HCT116 (cell line): ENCODE data around the gene ANKRD55. TPM values are rescaled to one million over a fixed set of nuclear protein-coding genes. Genes with fewer than 3 reads are reported as not detected.

Experiments
- ATAC-seq: fragments of 200-7000 bp; cut with Tn5 transposase; 2 replicates; pipeline ENCODE4 v1.9.1; 2020; ENCODE audit warnings: mild to moderate bottlenecking, moderate library complexity
- BruUV-seq: library from RNA; stranded (reverse); fragments of 400-500 nt; replicated peaks from 2 replicates; lab custom pipeline; 2021; lab: Mats Ljungman, UMichigan
- CTCF ChIA-PET: fragments of 300-600 bp; sonication (Branson Sonifier 250); formaldehyde crosslinking; loops from one replicate; lab custom pipeline; 2021; ENCODE audit warnings: antibody characterized with exemption; lab: Charles Lee
- POLR2A ChIA-PET: fragments of 300-600, 350-600 bp; sonication (Branson Sonifier 250); formaldehyde crosslinking; loops from one replicate; lab custom pipeline; 2021; ENCODE audit warnings: antibody characterized with exemption; lab: Charles Lee
- RAD21 ChIA-PET, 2 experiments: fragments of 300-600 bp; sonication (Branson Sonifier 250); formaldehyde crosslinking; loops; one replicate each; lab custom pipeline; 2023; ENCODE audit warnings: low total read pairs in 2 of 2; ENCODE audit not compliant: uncharacterized antibody in 2 of 2, unreplicated experiment in 2 of 2, low non-redundant PET in 1 of 2; lab: Charles Lee
- DNase-seq: peaks from one replicate; pipeline ENCODE4 v3.0.0-alpha.2; 2010; ENCODE audit warnings: low read depth, low spot score
- H2AFZ ChIP-seq: fragments of 200-600 bp; shearing (Covaris generic), sonication (generic); 2 replicates; pipeline ENCODE4 v1.6.1; 2017; ENCODE audit warnings: low read depth, mixed run types, mixed read lengths, antibody characterized with exemption, low read length; ENCODE audit not compliant: poor library complexity, severe bottlenecking
- H3K27ac ChIP-seq: 2 replicates; pipeline ENCODE4 v1.5.1; 2012; ENCODE audit warnings: low read depth, low read length
- H3K27me3 ChIP-seq: fragments of 200-600 bp; sonication (generic); 2 replicates; pipeline ENCODE4 v1.6.1; 2016; ENCODE audit warnings: mixed run types, low read length, mixed read lengths; ENCODE audit not compliant: insufficient read depth
- H3K36me3 ChIP-seq, 2 experiments: fragments of 200-500 bp in 1 of 2; fragments of 200-600 bp in 1 of 2; sonication (Bioruptor generic) in 1 of 2; sonication (generic) in 1 of 2; 2 replicates each; pipeline versions ENCODE4 v1.5.1 to v1.6.1; 2014 to 2016; ENCODE audit warnings: low read length in 2 of 2, inconsistent platforms in 1 of 2, mixed read lengths in 1 of 2, mixed run types in 1 of 2; ENCODE audit not compliant: insufficient read depth in 2 of 2, control insufficient read depth in 1 of 2
- H3K4me1 ChIP-seq, 2 experiments: fragments of 200-600 bp in 1 of 2; sonication (generic) in 1 of 2; 2 replicates each; pipeline versions ENCODE4 v1.5.1 to v1.6.1; 2012 to 2017; ENCODE audit warnings: low read length in 2 of 2, inconsistent platforms in 1 of 2, mild to moderate bottlenecking in 1 of 2, mixed read lengths in 1 of 2, mixed run types in 1 of 2, moderate library complexity in 1 of 2; ENCODE audit not compliant: insufficient read depth in 2 of 2, control insufficient read depth in 1 of 2
- H3K4me2 ChIP-seq: fragments of 200-600 bp; sonication (generic); 2 replicates; pipeline ENCODE4 v1.6.1; 2017; ENCODE audit warnings: mixed run types, low read length, mixed read lengths
- H3K4me3 ChIP-seq, 2 experiments: fragments of 200-600 bp in 1 of 2; sonication (generic) in 1 of 2; replicated peaks in 1 of 2; 2 replicates each; pipeline ENCODE4 v1.5.1; 2011 to 2016; ENCODE audit warnings: low read length in 2 of 2, control low read depth in 1 of 2, low read depth in 1 of 2, mild to moderate bottlenecking in 1 of 2, mixed read lengths in 1 of 2, mixed run types in 1 of 2
- H3K79me2 ChIP-seq: fragments of 200-600 bp; sonication (generic); 2 replicates; pipeline ENCODE4 v1.6.1; 2017; ENCODE audit warnings: mild to moderate bottlenecking, mixed run types, low read length, moderate library complexity, mixed read lengths; ENCODE audit not compliant: insufficient read depth
- H3K9ac ChIP-seq: fragments of 200-600 bp; sonication (generic); 2 replicates; pipeline ENCODE4 v1.6.1; 2016; ENCODE audit warnings: low read length, mixed read lengths
- H3K9me2 ChIP-seq: fragments of 200-600 bp; sonication (generic), shearing (Covaris generic); 2 replicates; pipeline ENCODE4 v1.6.1; 2017; ENCODE audit warnings: mixed run types, mild to moderate bottlenecking, moderate library complexity; ENCODE audit not compliant: insufficient read depth
- H3K9me3 ChIP-seq, 2 experiments: fragments of 200-500 bp in 1 of 2; fragments of 200-600 bp in 1 of 2; sonication (Bioruptor generic) in 1 of 2; sonication (generic) in 1 of 2; 2 replicates each; pipeline ENCODE4 v1.6.1; 2014 to 2017; ENCODE audit warnings: low read length in 2 of 2, mixed read lengths in 2 of 2, inconsistent platforms in 1 of 2, low read depth in 1 of 2, mild to moderate bottlenecking in 1 of 2, mixed run types in 1 of 2, moderate library complexity in 1 of 2; ENCODE audit not compliant: control insufficient read depth in 1 of 2, insufficient read depth in 1 of 2
- H4K20me1 ChIP-seq: fragments of 200-600 bp; sonication (generic), shearing (Covaris generic); 2 replicates; pipeline ENCODE4 v1.6.1; 2017; ENCODE audit warnings: mixed run types, mild to moderate bottlenecking, moderate library complexity; ENCODE audit not compliant: insufficient read depth
- CBX3 ChIP-seq: IDR thresholded peaks from 2 replicates; pipeline ENCODE4 v1.6.1; 2012; ENCODE audit warnings: low read depth
- CEBPB ChIP-seq: IDR thresholded peaks from 2 replicates; pipeline ENCODE4 v1.6.1; 2012; ENCODE audit warnings: low read depth
- EGR1 ChIP-seq: IDR thresholded peaks from 2 replicates; pipeline ENCODE4 v1.6.1; 2012; ENCODE audit warnings: low read depth
- ELF1 ChIP-seq: IDR thresholded peaks from 2 replicates; pipeline ENCODE4 v1.6.1; 2012; ENCODE audit warnings: low read depth, borderline replicate concordance
- EZH2 ChIP-seq: fragments of 200-600 bp; sonication (generic); IDR thresholded peaks from 2 replicates; pipeline ENCODE4 v1.6.1; 2017; ENCODE audit warnings: antibody characterized with exemption, mixed run types
- EZH2phosphoT487 ChIP-seq: fragments of 200-600 bp; IDR thresholded peaks from 2 replicates; pipeline ENCODE4 v1.6.1; 2018; ENCODE audit warnings: antibody characterized with exemption, borderline replicate concordance
- JUND ChIP-seq: IDR thresholded peaks from 2 replicates; pipeline ENCODE4 v1.6.1; 2012
- POLR2A ChIP-seq: IDR thresholded peaks from 2 replicates; pipeline ENCODE4 v1.7.0; 2011; ENCODE audit warnings: borderline replicate concordance; ENCODE audit not compliant: insufficient read depth, insufficient read length; ENCODE audit errors: extremely low read depth
- POLR2AphosphoS5 ChIP-seq: IDR thresholded peaks from 2 replicates; pipeline ENCODE4 v1.6.1; 2011; ENCODE audit warnings: mild to moderate bottlenecking, low read depth, low read length, moderate library complexity
- RAD21 ChIP-seq: IDR thresholded peaks from 2 replicates; pipeline ENCODE4 v1.6.1; 2012; ENCODE audit warnings: low read depth, mild to moderate bottlenecking
- SIN3A ChIP-seq: IDR thresholded peaks from 2 replicates; pipeline ENCODE4 v1.6.1; 2012; ENCODE audit warnings: low read depth
- SP1 ChIP-seq: IDR thresholded peaks from 2 replicates; pipeline ENCODE4 v1.6.1; 2012; ENCODE audit warnings: low read depth
- SRF ChIP-seq: IDR thresholded peaks from 2 replicates; pipeline ENCODE4 v1.6.1; 2012; ENCODE audit warnings: low read depth
- TCF7L2 ChIP-seq: IDR thresholded peaks from 2 replicates; pipeline ENCODE4 v1.7.0; 2011; ENCODE audit warnings: borderline replicate concordance, inconsistent platforms; ENCODE audit not compliant: insufficient read depth, insufficient read length; ENCODE audit errors: extremely low read depth
- ZFX ChIP-seq: fragments of 450-650 bp; IDR thresholded peaks from 2 replicates; pipeline ENCODE4 v1.6.1; 2017
- ZNF274 ChIP-seq: fragments of 200-500 bp; sonication (Bioruptor generic); IDR thresholded peaks from 2 replicates; pipeline ENCODE4 v1.6.1; 2014; ENCODE audit warnings: mild to moderate bottlenecking, low read depth, low read length, inconsistent platforms
- intact Hi-C: fragments of 100-400 bp; cut with micrococcal nuclease; formaldehyde crosslinking; loops from 2 replicates; pipeline ENCODE4 v1.10.0; 2022
- total RNA-seq: library from RNA; stranded (reverse); gene quantifications from one replicate; pipeline ENCODE4 v1.2.1, GENCODE V29; 2021; ENCODE audit not compliant: unreplicated experiment
- TF ChIP-seq, protein P1 (sequence below): IDR thresholded peaks from 2 replicates; pipeline ENCODE4 v1.6.1; 2012
- TF ChIP-seq, protein P2 (sequence below): IDR thresholded peaks from 2 replicates; pipeline ENCODE4 v1.6.1; 2011; ENCODE audit warnings: mild to moderate bottlenecking, low read length, moderate library complexity; ENCODE audit not compliant: insufficient replicate concordance; ENCODE audit errors: extremely low read depth
- TF ChIP-seq, protein P3 (sequence below), 3 experiments: fragments of 200-600 bp in 1 of 3; sonication (generic) in 1 of 3; IDR thresholded peaks in 2 of 3; conservative IDR thresholded peaks in 1 of 3; 2 replicates each; pipeline ENCODE4 v1.5.1; 2012 to 2017; ENCODE audit warnings: low read depth in 2 of 3, low read length in 2 of 3, antibody characterized with exemption in 1 of 3, borderline replicate concordance in 1 of 3, control low read depth in 1 of 3, mild to moderate bottlenecking in 1 of 3, mixed read lengths in 1 of 3, mixed run types in 1 of 3, moderate library complexity in 1 of 3; ENCODE audit not compliant: insufficient read depth in 1 of 3
- TF ChIP-seq, protein P4 (sequence below): IDR thresholded peaks from 2 replicates; pipeline ENCODE4 v1.6.1; 2012

Gene ANKRD55
- total RNA-seq, 1 experiment from 2014 or later = not detected

DNA sequence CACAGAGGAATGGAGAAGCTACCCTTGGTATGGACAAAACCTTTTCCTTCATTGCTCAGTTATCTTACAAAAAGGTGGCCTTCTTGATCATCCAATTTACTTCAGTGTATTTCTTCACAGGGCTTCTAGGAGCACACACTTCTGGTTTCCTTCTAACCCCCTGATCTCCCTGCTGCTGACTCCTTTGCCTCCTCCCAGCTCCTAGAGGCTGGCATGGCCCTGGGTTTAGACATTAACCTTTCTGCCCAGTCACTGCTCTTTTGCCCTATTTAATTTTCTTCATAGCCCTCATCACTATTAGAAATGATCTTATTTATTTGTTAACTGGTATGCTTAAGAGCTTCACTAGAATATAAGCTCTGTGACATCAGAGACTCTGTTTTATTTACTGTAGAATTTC lies 63.2 kb downstream of the ANKRD55 start:
- intact Hi-C loops = no loop called here
- Histone ChIP-seq H3K79me2 (no peaks in the 10 kb centered on the region), H3K27ac (no peak overlapping the region), H3K36me3 (no peaks in the 10 kb centered on the region), H3K4me1 (peaks cover 0 to 1% of the 10 kb centered on the region in 2 experiments; a peak in 2 of 4 replicates), H3K4me2 (no peak overlapping the region), H3K9ac (no peak overlapping the region), H3K4me3 (no peak overlapping the region), H4K20me1 (no peaks in the 10 kb centered on the region)
- ChIA-PET POLR2A (no interaction called here), RAD21 (no interaction called here), CTCF (no interaction called here)
- DNase-seq = no peak
- no TSS peak for BruUV-seq
- TF ChIP-seq, protein P1, sequence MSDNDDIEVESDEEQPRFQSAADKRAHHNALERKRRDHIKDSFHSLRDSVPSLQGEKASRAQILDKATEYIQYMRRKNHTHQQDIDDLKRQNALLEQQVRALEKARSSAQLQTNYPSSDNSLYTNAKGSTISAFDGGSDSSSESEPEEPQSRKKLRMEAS = no peak
- no peak for TF ChIP-seq EZH2phosphoT487
- no peak for TF ChIP-seq POLR2AphosphoS5
- no peak for TF ChIP-seq TCF7L2
- no peak for TF ChIP-seq JUND
- TF ChIP-seq EZH2 = no peak
- TF ChIP-seq, protein P2, sequence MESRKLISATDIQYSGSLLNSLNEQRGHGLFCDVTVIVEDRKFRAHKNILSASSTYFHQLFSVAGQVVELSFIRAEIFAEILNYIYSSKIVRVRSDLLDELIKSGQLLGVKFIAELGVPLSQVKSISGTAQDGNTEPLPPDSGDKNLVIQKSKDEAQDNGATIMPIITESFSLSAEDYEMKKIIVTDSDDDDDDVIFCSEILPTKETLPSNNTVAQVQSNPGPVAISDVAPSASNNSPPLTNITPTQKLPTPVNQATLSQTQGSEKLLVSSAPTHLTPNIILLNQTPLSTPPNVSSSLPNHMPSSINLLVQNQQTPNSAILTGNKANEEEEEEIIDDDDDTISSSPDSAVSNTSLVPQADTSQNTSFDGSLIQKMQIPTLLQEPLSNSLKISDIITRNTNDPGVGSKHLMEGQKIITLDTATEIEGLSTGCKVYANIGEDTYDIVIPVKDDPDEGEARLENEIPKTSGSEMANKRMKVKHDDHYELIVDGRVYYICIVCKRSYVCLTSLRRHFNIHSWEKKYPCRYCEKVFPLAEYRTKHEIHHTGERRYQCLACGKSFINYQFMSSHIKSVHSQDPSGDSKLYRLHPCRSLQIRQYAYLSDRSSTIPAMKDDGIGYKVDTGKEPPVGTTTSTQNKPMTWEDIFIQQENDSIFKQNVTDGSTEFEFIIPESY = no peak
- TF ChIP-seq RAD21 = no peak
- TF ChIP-seq EGR1 = no peak
- no peak for TF ChIP-seq ZNF274
- TF ChIP-seq SIN3A = no peak
- TF ChIP-seq ZFX = no peak
- no peak for TF ChIP-seq POLR2A
- TF ChIP-seq SP1 = no peak
- TF ChIP-seq, protein P3, sequence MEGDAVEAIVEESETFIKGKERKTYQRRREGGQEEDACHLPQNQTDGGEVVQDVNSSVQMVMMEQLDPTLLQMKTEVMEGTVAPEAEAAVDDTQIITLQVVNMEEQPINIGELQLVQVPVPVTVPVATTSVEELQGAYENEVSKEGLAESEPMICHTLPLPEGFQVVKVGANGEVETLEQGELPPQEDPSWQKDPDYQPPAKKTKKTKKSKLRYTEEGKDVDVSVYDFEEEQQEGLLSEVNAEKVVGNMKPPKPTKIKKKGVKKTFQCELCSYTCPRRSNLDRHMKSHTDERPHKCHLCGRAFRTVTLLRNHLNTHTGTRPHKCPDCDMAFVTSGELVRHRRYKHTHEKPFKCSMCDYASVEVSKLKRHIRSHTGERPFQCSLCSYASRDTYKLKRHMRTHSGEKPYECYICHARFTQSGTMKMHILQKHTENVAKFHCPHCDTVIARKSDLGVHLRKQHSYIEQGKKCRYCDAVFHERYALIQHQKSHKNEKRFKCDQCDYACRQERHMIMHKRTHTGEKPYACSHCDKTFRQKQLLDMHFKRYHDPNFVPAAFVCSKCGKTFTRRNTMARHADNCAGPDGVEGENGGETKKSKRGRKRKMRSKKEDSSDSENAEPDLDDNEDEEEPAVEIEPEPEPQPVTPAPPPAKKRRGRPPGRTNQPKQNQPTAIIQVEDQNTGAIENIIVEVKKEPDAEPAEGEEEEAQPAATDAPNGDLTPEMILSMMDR (IDR thresholded peaks at IDR 0.05 in 2 of 3, conservative IDR thresholded peaks at IDR 0.05 in 1 of 3; ENCODE audit: borderline replicate concordance in 1 of 3, insufficient read depth in 1 of 3, low read depth in 2 of 3, low read length in 2 of 3) = no peak
- TF ChIP-seq CBX3 = no peak
- TF ChIP-seq SRF = no peak
- TF ChIP-seq ELF1 = no peak
- TF ChIP-seq, protein P4, sequence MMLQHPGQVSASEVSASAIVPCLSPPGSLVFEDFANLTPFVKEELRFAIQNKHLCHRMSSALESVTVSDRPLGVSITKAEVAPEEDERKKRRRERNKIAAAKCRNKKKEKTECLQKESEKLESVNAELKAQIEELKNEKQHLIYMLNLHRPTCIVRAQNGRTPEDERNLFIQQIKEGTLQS = no peak
- TF ChIP-seq CEBPB = no peak
- TF ChIP-seq, all 23 proteins: peak for 0
- Histone ChIP-seq H3K27me3 (no peaks in the 10 kb centered on the region), H2AFZ (no peak overlapping the region), H3K9me2 (no peaks in the 10 kb centered on the region), H3K9me3 (no peaks in the 10 kb centered on the region)
- no peak for ATAC-seq
